ENCODE data around the gene RBM38.

DNA sequence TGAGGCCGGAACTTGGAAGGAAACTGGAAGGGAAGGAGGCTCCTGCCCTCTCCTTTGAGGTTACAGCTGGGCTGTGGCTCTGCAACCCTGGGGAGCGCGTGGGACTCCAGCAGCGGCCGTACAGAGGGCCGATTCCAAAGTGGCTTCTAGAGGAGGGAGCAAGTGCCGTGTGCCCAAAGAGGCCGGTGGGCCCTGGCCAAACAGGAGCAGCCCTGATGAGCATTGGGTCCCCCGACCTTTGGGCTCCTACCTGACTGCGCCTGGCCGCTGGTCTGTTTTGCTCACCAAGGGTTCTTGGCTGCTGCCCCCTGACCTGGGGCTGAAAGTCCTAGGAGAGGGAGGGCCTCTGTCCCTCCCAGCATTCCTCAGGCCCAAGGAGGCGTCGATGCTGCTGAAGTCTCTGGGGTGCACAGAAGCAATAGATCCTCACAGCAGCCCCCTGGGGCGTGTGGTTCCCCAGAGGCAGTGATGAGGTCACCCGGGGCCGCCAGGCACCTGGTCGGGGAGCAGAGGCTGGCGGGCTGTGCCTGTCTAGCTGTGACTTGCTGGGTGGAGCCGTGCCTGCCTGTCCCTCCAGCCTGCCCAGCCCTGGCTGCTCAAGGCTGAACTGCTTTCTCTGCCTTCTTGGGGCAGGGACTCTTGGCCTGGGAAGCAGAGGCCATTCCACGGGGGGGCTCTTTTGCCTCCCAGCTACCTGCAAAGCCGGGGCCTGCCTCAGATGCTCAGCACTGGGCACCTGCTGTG lies 9.8 kb downstream of the RBM38 start:
- TF ChIP-seq, protein P1, sequence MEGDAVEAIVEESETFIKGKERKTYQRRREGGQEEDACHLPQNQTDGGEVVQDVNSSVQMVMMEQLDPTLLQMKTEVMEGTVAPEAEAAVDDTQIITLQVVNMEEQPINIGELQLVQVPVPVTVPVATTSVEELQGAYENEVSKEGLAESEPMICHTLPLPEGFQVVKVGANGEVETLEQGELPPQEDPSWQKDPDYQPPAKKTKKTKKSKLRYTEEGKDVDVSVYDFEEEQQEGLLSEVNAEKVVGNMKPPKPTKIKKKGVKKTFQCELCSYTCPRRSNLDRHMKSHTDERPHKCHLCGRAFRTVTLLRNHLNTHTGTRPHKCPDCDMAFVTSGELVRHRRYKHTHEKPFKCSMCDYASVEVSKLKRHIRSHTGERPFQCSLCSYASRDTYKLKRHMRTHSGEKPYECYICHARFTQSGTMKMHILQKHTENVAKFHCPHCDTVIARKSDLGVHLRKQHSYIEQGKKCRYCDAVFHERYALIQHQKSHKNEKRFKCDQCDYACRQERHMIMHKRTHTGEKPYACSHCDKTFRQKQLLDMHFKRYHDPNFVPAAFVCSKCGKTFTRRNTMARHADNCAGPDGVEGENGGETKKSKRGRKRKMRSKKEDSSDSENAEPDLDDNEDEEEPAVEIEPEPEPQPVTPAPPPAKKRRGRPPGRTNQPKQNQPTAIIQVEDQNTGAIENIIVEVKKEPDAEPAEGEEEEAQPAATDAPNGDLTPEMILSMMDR (IDR thresholded peaks at IDR 0.05), result no peak
- no peak for TF ChIP-seq EP300 (IDR thresholded peaks at IDR 0.05)
